GM19023 (cell line): Measurements from ENCODE around the gene SEMA3B.
"Not testable (repeated sequence)": the region's sequence is repeated elsewhere in the genome, so short reads cannot be mapped to it uniquely, and the experiment has no call there.

ENCODE experiments used
- ATAC-seq: cut with Tn5 transposase; IDR thresholded peaks from one replicate; pipeline ENCODE4 v1.9.1; 2021; ENCODE audit warnings: mild to moderate bottlenecking, moderate library complexity; ENCODE audit not compliant: unreplicated experiment

SEMA3B gene

DNA sequence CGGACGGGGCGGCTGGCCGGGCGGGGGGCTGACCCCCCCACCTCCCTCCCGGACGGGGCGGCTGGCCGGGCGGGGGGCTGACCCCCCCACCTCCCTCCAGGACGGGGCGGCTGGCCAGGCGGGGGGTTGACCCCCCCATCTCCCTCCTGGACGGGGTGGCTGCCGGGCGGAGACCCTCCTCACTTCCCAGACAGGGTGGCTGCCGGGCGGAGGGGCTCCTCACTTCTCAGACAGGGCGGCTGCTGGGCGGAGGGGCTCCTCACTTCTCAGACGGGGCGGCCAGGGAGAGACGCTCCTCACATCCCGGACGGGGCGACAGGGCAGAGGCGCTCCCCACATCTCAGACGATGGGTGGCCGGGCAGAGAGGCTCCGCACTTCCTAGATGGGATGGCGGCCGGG, 43.1 kb downstream of the SEMA3B start:
- ATAC-seq = not testable (repeated sequence)

DNA sequence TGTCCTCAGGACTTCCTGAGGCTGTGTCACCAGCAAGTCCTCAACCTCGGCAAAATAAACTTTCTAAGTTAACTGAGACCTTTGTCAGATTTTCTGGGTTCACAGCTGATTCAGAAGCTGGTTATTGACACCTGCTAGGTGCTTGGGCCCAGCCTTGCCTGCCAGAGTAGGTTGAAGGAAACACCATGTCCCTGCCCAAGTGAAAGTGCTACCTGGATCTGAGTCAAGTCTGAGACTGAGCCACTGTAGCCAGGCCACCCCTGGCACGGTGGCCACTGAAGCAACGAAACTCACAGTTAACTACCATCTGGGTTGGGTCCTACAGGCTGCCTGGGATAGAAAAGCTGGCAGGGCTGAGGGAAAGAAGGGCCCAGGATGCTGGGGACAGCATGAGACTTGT, 45.4 kb downstream of the SEMA3B start:
- no peak for ATAC-seq

DNA sequence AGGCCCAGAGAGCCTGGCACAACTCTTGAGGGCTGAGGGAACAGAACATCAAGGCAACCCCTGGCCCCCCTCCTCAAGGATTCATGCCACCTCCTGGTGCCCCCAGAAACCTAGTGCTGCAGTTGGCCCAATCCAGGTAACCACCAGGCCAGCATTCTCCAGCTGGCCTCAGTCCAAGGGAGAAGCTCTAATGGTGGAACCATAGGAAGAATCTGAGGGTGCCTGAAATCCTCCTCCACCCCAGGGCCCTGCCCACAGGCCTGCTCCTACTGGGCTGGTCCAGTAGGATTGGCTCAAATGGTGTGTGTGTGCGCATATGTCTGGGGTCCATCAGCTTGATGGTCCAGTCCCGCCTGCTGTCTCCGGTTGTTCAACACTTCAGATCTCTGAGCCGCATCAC, 45.9 kb downstream of the SEMA3B start:
- no peak for ATAC-seq

DNA sequence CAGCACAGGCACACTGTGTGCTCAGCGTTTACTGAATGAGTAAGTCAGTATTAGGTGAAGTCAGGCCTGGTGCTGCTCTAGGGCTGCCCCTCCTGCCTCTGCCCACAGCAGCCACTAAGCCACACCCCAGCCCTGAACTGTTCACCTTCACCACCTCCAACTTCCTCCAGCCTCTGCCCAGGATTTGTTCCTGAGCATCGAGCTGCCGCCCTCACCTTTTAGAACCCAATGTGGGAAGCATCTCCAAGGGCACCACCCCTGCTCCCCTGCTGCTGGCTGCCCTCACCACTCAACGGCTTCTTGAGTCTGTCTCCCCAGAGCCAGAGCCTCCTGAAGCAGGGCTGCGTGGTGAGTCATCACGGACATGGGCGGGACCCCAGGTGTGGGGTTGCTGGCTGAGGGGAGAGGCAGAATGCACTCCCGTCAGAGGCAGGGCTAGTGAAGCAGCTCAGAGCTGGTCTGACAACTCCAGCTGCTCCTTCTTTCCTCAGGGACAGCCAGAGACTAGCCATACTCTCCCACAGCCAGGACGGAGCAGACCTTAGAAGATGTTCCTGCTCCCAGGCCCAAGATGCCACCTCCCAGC, 47.8 kb downstream of the SEMA3B start:
- ATAC-seq = no peak

DNA sequence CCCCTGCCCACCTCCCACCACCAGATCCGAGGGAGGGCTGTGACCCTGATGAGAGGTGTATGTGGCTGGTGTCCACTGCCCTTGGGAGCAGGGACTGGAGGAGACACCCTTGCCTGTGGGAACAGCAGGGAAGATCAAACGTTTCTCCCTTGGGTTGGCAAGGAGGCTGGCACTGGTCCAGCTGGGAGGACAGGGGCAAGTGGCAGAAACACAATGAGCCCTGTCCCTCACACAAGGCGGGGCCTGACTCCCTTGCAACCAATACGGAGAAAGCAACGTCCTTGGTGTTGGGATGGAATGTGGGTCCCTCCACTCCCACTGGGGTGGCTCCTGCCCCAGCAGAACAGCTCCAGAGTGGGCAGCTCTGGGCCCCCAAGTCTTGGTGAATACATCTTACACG, 48.4 kb downstream of the SEMA3B start:
- ATAC-seq = no peak

DNA sequence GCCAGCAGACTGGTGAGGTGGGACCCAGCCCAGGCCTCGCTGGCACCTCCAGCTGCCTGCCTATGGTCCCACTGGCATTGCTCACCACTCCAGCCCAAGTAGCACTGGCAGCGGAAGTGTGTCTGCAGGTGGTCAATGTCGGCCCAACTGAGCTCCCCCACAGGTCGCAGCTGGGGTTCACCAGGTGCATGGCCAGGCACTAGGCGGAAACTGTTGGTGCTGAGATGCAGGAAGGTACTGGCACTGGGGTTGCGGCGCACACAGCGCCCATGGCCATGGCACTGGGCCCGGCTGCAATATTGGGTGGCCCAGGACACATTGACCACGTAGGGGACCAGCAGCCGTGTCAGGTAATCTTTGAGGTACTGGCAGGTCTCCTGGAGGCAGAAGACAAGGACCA, 49.2 kb downstream of the SEMA3B start:
- no peak for ATAC-seq

DNA sequence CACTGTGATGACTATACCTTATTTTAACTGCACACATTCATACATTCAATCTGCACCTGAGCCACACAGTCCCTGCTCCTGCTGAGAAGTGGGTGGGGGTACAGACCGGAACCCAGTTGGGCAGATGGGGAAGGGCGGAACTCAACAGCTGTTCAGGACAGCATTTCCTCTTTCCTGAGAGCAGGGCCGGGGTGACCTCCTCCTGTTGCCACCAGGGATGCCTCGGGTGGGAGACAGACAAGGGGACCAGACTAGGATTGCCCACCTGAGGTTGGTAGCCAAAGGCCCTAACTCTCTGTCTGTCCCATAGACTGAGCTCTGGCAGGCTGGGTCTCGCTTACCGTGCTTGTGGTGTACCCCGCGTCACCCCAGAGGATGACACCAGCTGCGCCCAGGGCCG, 49.7 kb downstream of the SEMA3B start:
- no peak for ATAC-seq

DNA sequence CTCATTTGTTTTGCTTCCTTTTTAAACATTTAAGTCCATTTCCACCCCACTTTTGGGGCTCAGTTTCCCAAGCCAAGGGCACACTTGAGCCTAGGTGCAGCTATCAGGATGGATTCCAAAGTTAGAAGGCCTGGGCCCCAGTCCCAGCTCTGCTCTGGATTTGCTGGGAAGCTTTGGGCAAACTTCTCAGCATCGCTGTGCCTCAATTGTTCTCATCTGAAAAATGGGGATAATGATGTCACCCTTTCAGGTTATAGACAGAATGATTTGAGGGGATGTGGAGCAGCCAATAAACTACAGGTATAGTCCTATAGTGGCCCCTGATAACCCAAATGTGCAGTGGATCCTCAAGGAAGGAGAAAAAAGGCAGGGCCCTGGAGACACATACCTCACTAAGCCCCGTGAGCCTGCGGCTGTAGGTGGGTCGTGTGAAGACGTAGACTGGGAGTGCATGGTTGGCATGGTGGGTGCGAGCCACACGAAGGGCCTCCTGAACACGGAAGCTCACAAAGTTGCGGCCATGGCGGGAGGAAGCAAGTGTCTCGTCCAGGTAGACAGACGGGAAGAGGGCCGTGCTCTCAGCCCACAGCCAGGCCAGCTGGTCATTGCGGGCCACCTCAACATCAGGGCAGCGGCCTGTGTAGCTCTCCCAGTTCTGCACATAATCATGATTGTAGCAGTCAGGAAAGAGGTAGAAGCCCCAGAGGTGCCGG, 50.4 kb downstream of the SEMA3B start:
- no peak for ATAC-seq

DNA sequence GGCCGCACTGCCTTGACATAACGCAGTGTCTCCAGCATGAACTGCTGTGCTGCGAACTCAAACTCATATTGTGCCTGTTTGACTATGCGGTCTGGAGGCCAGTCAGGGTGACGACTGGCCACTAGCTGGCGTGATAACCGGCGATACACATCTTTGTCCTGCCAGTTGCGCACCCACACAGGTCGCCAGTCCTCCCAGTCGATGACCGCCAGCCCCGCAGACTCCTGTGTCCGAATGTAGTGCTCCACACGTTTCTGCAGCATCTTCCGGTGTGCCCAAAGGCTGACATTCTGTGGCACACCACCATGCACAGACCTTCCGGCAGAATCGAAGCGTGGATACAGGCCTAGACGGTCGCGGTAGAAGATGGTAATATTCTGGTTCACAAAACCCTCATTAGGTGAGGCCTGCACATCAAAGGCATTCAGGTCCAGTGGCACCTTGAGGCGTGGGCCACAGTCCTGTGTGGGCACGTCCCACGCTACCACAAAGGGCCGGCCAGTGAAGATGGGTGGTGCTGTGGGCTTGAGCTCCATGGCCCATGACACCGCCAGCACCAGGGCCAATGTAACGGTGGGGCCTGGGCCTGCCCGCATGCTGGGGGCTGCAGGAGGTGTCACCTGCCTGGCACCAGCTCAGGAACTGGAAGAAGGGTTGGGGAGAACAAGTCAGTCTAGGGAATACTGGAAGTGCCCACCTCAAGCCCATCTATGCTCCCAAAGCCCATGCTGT, 51.1 kb downstream of the SEMA3B start:
- no peak for ATAC-seq

DNA sequence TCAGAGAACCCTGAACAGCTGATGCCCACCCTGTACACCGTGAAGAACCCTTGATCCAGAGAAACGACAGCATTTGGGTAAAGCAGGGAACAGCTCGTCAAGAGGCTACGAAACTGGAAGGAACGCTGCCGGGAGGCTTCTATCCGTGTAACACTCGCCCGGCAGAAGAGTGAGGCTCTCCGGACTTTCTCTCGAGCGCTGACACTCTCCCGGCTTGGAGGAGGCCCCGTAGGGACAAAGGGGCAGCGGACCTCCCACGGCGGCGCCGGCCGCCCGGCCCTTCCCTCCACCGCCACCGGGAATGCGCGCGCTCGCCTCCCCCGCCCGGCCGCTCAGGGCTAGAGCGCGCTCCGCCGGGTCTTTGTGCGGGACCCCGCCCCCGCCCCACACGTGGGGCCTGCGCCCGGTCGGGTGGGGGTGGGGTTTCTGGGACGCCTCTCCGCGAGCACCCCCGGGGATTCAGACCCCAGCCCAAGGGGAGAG, 51.9 kb downstream of the SEMA3B start:
- ATAC-seq = peak; percentile 66

DNA sequence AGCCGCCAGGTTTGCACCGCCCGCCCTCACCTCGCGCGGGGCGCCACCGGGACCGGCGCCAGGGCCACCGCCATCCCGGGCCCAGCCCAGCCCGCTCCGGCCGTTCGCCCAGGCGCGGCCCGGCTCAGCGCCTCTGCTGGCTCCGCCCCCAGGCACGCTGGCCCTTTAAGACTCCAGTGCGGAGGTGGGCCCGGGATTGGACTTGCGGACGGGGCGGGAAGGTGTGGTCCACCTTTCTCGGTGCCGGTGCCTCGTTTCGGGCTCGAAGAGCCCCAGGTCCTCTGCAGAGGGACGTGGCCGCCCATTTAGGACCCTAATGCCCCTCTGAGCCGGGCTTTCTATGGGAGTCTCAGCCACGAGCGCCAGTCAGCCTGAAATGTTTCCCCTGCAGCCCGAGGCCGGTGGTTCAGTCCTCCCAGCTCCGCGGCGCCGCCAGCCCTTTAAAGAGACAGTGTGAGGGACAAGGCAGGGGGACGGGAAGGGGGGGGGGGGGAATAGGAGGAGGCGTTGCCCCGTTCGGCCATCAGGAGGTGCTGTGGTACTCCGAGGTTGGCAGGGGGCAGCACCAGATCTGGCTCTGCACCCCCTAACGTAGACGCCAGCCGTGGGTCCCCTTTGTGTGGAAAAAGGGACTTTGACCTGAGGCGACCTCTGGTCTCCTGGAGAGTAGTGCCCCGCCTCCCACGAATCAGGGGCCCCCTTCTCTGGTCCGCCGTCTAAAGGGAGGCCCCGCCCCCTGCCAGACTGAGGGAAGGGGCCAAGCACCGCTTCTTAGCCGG, 52.6 kb downstream of the SEMA3B start:
- ATAC-seq = peak; percentile 88

DNA sequence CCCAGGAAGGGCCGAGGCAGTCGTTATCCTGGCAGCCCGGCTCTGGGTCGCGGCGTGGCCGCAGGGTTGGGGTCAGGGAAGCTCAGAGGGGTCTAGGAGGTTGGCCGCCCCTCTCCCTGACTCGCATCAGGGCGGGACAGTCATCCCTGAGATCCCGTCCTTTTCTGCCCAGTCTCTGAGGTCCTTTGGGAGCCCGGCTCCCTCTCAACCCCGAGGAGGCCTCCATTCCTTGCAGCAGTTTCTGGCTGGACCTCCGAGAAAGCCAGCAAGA, 53.1 kb downstream of the SEMA3B start:
- ATAC-seq = no peak

DNA sequence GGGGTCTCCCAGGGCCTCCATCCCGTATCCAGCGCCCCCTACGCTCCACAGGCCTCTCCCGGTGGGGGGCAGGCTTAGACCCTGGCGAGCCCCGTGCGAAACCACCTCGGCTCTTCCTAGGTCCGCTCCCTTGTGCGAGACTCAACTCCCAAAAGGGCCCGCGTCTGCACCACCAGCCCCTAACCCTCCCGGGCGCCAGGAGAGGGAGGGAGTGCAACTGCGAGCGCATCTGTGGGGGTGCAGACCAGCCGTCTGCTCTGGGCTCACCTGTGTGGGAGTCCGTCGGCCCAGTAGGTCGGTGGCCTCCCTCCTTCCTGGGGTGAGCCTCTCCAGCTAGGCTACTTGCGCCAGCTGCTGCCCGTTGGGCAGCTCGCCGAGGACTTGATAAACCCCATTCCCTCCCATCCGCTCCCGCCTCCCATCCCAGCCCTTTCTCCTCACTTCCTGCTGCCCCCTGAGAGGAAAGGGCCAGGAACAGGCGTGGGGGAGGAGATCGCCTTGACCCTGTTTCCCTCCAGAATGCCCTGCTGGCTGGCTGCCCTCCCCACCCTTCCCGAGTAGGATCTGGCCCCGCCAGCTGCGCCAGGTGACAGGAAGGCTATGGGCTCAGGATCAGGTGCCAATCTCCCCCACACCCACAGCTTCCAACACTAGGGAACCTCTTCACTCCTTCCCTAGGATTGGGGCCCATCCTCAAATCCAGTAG, 53.6 kb downstream of the SEMA3B start, which contains the start of gene HYAL2:
HYAL2 (minus strand) TSS at position 360 of the 706 bp plus-strand sequence. CDS start 2,256 bp downstream, outside the sequence.
- ATAC-seq = no peak

DNA sequence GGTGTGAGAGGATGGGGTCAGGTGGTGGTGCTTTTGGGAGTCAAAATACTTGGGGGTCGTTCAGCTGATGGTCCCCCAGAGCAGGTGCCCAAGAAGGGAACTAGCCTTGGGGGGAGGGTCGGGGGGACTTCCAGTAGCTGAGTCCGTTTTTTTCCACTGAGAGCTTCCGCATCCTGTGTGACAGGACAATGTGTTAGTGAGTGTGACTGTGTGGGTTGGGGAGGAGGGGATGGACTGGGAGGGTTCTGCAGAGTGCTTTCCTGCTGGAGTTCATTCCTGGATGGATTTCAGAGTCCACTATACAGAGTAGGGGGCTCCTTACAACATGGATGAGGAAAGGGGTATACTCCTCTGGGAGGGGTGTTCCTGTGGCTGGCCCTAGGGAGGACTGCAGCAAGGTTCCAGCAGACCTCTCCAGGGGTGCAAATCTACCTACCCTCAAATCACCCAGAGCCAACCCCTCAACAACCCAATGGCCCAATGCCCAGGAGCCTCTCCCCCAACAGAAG, 54.2 kb downstream of the SEMA3B start:
- no peak for ATAC-seq

DNA sequence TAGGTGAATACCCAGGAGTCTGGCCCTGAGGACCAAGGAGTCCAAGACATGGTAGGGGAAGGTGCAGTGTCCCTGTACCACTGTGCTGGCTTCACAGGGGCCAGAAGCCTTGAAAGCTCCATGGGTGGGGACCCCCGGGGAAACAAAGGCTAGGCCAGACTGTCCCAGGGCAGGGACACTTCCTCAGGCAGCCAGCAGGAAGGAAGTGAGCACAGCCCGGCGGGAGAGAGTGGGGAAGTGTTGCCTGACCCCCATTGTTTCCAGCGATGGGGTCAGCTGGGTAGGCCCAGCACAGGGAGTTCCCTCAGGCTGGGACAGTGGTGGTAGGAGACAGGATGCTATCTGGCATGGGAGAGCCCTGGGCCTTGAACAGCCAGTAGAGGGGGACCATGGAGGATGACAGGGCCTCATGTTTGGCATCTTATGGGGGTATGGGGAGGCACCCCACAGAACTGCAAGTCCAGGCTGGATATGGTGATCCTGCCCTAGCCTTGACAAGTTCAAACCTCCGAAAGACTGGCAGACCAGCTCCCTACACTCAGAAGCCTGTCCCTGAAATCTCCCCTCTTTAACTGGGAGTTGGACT, 54.8 kb downstream of the SEMA3B start:
- ATAC-seq = no peak

DNA sequence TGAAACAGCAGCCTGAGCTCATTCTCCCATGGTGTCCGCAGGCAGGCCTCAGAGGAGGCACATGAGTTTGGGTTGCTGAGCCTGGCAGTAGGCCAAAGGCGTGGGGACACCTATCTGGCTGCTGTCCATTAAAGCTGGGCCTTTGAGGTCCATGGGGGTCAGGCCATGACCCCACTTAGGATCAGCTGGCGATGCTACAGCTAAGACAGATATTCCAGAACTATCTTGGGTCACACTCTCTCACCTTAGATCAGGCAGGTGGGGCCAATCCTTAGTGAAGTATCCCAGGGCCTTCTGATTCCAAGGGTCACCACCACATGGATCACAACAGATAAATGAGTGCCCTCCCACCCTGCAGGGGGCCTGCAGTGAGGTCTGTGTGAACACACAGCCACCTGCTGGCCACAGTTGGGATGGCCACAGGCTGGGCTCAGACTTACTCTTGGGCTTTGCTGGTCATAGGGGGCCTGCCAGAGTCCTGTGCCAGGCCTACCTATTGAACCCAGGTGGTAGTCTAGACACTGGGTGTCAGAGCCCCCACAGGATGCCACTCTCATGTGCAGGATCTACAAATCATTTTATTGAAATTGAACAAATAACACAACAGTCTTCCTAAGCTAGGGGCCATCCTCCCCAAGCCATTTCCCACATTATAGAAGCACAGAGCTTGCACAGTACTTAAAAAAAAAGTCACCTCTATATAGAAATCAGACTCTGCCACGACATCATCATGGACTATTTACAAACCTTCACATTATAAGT, 55.6 kb downstream of the SEMA3B start:
- no peak for ATAC-seq

DNA sequence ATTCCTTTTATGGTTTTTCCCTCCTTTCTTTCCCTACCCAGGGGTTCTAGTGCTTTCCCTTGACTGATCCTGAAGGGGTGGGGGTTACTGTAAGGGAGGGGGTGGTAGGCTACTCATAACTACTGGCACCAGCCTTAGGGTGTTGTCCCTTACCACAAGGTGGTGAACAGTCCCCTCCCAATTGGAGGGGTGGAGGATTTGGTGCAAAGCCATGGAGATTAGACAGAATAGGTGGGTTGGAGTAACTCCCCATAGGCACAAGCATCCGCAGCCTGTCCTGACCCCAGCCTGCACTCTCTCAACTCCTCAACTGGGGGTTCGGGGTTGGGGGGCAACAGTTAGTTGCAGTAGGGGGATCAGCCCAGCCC, 56.1 kb downstream of the SEMA3B start:
- ATAC-seq = no peak

DNA sequence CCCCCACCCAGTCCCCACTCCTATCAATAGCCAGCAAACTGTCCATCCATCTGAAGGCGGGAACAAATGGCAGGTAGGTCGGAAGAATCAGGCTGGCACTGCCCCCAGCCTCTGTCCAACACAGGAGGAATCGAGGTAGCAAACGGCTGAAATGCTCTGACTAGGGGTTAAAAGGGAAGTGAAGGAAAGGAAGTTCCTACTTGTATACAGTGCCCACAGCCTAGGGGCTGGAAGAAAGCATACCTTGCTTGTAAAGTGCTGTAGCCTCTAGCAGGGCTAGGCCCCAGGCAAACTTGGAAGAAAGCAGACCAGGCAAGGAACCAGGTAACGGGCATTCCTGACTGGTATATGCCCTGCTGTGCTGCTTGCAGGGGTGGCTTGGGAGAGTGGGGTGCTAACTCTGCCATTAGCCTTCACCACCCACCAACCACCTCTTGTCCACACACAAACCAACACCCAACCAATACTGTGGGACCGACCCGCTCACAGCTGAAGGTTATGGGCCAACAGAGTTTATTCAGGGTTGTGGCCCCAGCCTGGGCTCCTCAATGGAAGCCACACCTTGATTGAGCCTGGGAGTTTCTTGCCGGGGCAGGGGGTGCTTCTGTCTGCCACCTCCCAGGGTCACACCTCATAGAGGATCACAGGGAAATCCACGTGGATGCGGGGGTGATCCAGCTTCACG, 56.7 kb downstream of the SEMA3B start:
- no peak for ATAC-seq

DNA sequence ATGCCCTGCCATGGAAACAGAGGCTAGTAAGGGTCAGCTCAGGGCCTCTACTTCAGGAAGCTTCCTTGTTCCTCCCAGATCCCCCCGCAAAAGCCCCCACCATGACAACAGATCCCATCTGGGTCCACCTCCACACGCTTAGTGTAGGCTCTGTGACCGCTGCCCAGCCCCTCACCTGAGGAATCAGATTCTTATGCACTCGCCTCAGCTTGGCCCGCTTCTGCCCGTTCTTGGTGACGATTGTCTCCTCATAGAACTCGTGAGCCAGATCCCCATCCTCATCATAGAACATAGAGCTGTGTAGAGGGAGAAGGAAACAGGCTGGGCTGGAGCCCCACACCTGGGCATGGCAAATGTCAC, 57.2 kb downstream of the SEMA3B start:
- no peak for ATAC-seq
